ENCODE measurements around the gene SMURF1.
"Not testable (repeated sequence)": the region's sequence is repeated elsewhere in the genome, so short reads cannot be mapped to it uniquely, and the experiment has no call there.

SMURF1 gene

DNA sequence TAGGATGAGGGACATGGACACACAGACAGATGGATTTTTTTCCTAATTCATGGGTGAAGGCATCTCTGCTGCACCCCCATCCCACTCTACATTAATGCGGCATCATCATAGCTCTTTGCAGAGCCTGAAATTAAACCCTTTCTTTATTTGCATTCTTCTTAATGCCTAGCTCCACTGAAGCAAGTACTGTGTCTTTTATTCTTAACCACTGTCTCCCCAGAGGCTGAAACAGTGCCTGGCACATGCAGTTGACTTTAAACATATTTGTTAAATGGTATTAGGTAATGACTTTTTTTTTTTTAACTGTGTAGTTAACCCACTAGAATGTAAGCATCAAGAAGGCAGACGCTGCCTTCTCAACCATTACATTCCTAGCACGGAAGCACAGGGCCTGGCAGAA, 73.5 kb downstream of the SMURF1 start:
- TF ChIP-seq, protein P1, sequence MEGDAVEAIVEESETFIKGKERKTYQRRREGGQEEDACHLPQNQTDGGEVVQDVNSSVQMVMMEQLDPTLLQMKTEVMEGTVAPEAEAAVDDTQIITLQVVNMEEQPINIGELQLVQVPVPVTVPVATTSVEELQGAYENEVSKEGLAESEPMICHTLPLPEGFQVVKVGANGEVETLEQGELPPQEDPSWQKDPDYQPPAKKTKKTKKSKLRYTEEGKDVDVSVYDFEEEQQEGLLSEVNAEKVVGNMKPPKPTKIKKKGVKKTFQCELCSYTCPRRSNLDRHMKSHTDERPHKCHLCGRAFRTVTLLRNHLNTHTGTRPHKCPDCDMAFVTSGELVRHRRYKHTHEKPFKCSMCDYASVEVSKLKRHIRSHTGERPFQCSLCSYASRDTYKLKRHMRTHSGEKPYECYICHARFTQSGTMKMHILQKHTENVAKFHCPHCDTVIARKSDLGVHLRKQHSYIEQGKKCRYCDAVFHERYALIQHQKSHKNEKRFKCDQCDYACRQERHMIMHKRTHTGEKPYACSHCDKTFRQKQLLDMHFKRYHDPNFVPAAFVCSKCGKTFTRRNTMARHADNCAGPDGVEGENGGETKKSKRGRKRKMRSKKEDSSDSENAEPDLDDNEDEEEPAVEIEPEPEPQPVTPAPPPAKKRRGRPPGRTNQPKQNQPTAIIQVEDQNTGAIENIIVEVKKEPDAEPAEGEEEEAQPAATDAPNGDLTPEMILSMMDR (IDR thresholded peaks at IDR 0.05; ENCODE audit: insufficient read depth, low read depth, low read length, missing control alignments): no peak

DNA sequence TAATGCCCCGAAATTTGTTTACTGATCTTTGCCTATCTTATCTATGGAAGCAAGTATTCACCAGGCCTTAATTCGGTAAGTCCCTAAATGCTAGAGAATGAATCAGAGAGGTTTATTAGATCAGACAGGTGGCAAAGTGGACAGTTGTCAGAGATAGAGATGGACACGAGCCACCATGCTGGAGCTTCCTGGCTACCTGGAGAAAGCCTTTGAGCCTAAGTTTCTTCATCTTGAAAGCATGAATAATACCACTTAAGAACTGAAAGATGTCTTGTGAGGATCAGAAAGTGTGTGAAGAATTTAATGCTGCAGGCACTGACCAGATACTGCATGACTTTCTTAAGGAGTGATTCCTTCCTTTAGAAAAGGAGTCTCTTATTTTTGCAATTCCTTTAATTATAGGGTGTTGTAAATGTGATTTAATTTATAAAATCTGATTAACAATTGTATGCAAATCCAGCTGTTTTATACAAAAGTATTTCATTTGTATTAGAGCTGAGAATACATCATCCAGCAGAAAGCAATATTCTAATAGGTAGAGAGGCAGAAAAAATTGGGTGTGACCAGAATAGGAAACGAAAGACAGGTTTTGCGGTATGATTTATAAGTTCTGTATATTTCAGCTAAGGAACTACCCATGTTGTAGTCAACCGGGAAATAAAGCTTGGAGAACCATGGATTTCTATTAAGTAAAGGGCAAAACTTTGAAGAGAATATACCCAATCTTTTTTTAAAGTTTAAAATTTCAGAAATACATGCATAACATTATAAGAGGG, 82.7 kb downstream of the SMURF1 start:
- no peak overlapping the region for H3K4me3 ChIP-seq (ENCODE audit: low read length)
- TF ChIP-seq, protein P1 (IDR thresholded peaks at IDR 0.05; ENCODE audit: insufficient read depth, low read depth, low read length, missing control alignments): no peak
- DNase-seq (ENCODE audit: low read depth): no peak

More for the DNA sequence above, 73.5 kb downstream of the SMURF1 start:
- no peak for DNase-seq (ENCODE audit: low read depth)
- no peak overlapping the region for H3K4me3 ChIP-seq (ENCODE audit: low read length)

DNA sequence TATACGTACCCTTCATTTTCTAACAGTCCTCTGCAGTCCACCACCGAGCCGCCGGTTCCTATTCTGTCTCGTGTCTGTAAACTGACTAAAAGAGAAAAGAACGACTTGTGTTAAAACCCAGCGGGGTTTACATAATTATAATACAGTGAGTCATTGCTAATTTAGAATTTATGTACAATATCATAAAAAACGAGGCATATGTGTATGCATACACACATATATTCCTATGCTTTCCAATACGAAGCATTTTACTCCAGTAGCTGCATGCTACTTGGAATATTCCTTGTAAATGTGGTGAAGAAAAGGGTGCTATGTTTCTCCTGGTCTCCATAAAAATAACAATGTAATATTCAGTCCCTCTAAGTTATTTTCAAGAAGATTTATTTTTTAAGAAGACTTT, 89.1 kb downstream of the SMURF1 start:
- H3K4me3 ChIP-seq (ENCODE audit: low read length): no peak overlapping the region
- TF ChIP-seq, protein P1 (IDR thresholded peaks at IDR 0.05; ENCODE audit: insufficient read depth, low read depth, low read length, missing control alignments): no peak
- no peak for DNase-seq (ENCODE audit: low read depth)

DNA sequence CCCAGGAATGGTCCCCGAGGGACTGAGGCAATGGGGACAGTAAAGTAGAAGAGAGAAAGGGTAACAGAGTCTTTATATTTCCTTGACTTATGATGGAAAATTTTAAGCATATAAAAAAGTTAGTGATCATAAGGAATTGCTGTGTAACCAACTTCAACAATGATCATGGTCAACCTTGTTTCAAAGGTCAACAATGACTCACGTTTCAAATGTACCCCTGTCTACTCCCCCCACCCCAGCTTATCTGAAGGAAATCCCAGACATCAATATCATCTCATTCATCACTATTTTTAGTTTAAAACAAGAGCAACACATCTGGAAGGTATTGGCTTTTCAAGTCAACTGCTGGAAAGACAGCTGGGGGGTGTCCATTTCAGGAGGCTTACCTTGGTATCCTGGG, 92.9 kb downstream of the SMURF1 start:
- TF ChIP-seq, protein P1 (IDR thresholded peaks at IDR 0.05; ENCODE audit: insufficient read depth, low read depth, low read length, missing control alignments): no peak
- H3K4me3 ChIP-seq (ENCODE audit: low read length): no peak overlapping the region
- DNase-seq (ENCODE audit: low read depth): no peak

DNA sequence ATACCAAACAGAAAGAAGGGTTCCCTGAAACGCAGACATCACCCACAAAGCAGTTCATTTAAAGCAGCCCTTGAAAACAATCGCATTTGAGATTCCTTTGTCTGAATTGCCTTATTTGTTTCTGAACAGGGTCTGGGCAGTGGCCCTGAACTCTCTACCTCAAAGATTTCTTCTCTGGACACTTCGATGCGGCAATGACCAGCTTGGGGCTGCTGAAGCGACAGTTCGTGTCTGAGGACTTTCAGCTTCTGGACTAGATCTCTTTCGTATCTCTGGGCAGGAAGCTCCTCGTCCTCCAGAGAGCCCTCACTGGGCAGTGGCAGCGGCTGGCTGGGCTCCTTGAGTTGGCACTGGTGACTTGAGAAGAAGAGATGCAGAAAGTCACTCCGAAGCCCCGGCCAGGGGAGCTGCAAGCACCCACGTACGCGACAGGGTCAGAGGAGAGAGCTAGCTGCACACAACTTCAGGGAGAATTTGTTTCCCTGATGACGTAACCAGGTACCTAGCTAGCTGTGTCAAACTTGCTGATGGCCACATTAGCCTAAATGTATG, 96.3 kb downstream of the SMURF1 start:
- DNase-seq (ENCODE audit: low read depth): no peak
- H3K4me3 ChIP-seq (ENCODE audit: low read length): no peak overlapping the region
- TF ChIP-seq, protein P1 (IDR thresholded peaks at IDR 0.05; ENCODE audit: insufficient read depth, low read depth, low read length, missing control alignments): no peak

DNA sequence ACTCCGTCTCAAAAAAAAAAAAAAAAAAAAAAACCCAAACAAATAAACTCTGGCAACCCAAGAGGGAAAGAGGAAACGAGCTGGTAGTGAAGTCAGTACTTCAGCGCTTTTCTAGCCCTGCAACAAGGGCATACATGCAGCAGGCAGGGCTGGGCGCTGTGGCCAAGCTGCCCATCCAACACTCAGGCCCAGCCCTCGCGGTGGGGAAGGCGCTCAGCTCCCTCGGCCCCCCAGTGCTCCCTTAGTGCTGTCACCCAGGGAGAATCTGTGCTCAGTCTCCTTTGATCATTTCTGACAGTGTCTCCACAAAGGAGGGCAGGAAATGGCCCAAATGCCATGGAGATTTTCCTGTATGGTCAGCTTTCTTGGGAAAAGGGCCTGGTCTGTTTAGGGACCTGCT, 97.2 kb downstream of the SMURF1 start:
- TF ChIP-seq, protein P1 (IDR thresholded peaks at IDR 0.05; ENCODE audit: insufficient read depth, low read depth, low read length, missing control alignments): no peak
- no peak overlapping the region for H3K4me3 ChIP-seq (ENCODE audit: low read length)
- no peak for DNase-seq (ENCODE audit: low read depth)

DNA sequence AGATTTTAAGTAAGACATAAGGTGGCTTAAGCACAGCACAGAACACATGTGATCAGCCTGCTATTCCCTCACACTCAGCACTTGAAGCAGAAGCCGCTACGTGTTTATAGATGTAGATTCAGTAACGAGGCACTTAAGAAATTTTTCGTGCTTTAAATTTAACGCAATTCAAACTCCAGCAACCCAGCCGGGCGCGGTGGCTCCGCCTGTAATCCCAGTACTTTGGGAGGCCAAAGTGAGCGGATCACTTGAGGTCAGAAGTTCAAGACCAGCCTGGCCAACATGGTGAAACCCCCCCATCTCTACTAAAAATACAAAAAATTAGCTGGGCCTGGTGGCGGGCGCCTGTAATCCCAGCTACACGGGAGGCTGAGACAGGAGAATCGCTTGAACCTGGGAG, 97.6 kb downstream of the SMURF1 start:
- not testable (repeated sequence) for DNase-seq (ENCODE audit: low read depth); H3K4me3 ChIP-seq (ENCODE audit: low read length)

DNA sequence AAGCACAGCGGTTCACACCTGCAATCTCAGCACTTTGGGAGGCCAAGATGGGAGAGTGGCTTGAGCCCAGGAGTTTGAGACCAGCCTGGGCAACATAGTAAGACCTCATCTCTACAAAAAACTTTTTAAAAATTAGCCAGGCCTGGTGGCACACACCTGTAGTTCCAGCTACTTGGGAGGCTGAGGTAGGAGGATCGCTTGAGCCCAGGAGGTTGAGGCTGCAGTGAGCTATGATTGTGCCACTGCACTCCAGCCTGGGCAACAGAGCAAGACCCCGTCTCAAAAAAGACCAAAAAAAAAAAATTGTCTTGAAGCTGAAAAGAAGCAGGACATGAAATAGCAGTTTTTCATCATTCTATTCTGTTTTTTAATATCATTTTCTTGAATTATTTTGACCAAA, 99.0 kb downstream of the SMURF1 start:
- not testable (repeated sequence) for H3K4me3 ChIP-seq (ENCODE audit: low read length); DNase-seq (ENCODE audit: low read depth)

All from epithelial cell of esophagus (primary cell).